ENCODE measurements around the gene ATP10D.
"Not testable (repeated sequence)": the region's sequence is repeated elsewhere in the genome, so short reads cannot be mapped to it uniquely, and the experiment has no call there.

Gene ATP10D

DNA sequence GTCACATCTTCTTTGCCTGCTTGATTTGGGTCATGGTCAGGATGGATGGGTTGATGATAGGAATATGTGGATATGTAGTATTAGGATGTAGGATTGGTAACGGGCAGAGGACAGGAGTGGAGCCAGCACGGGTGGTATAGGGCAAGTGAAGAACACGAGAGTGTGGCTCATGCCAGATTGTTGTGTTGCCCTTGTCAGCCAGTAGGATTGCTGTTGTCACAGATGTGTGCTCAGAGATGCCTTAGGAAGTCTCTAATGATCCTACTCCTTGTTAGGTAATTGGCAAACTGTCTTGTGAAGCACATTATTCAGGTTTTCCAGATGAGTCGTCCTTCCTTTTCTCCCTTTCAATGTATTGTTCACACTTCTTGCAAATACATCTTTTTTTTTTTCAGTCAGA lies 5.5 kb downstream of the ATP10D start:
- DNase-seq: no peak

- DNase-seq: no peak
These were observed 8.4 kb downstream of the ATP10D start for GRCh38 chr4:47493238-47494123.

GRCh38 chr4:47494124-47494430 lies 9.0 kb downstream of the ATP10D start:
- DNase-seq: no peak

DNA sequence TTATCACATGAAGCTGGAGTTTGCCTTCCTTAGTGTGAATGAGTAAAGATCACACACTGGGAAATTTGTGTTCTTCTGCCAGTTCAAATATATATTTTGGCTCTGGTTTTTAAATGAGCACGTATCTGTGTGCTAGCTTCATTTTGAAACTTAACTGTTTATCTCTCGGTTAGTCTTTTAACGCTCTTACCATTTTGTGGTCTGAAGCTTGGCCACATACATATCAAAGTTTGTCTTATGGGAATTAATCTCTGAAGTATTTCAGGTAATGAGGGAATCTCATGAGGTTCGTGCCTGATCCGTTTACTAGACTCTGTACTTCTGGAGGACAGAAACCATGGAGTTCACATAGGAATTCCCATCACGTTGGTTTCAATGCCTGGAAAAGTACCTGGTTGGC lies 13.8 kb downstream of the ATP10D start:
- DNase-seq: no peak

- DNase-seq: no peak
These were observed 14.6 kb downstream of the ATP10D start for GRCh38 chr4:47499700-47500099.

DNA sequence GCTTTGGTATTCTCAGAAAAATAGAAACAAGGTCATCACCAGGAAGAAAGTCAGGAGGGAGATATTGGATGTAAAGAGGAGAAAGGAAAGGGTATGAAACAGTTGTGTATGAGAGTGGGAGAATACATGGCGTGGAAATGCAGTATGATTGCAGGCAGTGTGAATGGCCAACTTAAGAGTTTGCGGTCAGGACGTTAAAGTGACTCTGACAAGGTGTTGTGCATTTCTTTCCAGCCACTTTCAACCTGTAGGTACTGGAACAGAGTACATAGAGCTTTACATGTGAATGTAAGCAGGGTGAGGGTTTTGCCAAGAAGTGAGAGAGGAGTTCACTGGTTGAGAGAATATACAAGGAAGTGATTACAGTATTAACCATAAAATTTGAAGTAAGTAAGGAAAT lies 15.7 kb downstream of the ATP10D start:
- DNase-seq: no peak

DNA sequence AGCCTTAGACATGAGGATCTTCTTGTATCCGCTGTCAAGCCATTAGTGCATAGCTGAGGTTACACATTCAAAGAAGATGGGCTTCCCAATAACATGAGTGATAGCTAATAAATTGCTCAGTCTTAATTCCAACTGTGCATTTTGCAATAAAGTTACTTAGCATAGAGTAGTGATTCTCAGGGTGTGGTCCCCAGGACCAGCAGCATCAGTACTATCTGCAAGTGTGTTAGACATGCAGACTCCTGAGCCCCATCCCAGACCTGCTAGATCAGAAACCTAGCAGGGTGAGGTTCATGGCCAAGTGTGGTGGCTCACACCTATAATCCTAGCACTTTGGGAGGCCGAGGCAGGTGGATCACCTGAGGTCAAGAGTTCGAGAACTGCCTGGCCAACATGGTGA lies 20.1 kb downstream of the ATP10D start:
- DNase-seq: no peak

GRCh38 chr4:47505666-47506065 lies 20.6 kb downstream of the ATP10D start:
- DNase-seq: no peak

DNA sequence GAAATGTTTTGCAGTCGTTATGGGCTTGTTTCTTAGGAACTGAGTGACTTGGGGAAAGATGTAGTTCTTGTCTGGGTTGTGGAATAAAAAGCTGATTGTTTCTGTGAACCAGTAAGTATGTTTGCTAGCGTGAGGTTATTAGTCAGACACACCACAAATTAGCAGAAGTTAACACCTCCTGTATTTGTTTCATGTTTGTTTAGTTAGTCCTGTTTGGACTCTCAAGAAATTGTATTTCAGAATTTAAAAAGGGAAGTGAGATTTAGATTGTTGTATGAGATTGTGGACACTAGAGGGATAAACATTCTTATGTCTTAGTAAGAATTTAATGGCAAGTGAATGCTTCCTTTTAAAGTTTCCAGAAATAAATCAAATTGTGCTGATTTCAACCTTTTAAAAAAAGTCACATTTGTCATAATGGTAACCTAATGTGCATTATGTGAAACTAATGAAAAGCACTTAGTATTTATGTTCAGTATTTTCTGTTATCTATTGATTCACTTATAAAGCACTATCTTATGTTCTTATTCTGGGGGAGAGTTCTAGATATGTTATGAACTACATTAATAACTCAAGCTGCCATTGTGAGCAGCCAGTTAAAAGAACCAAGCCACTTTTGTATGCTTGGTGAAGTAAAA lies 25.6 kb downstream of the ATP10D start:
- DNase-seq: no peak

GRCh38 chr4:47513461-47513860 lies 28.4 kb downstream of the ATP10D start:
- DNase-seq: no peak

DNA sequence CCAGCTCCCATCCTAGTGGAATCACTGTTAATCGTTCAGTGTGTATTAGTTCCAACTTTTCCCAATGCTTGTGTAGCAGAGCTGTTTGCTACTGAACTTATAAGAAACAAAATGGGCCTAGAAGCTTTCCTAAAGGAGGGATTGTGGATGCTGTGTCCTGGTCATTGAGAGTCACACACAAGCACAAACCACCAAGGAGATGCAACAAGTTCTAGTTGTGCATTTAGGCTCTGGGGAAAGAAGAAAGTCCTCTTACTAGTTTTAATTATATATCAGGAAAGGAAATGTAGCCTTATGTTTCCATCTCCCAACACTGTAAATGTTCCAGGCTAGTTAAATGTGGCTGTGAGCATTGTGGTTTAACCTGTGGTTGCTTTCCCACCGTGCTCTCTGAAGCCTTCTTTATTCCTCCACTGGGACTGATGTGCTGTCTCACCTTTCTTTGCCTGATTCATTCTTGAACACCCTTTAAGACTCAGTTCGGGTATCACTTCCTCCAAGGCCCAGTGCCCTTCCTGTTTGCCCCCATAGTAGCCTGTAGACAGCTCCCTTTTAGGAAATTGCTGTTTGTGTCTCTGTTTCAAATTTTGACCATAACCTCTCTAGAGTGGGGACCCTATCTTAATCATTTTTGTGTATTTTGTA lies 34.3 kb downstream of the ATP10D start:
- DNase-seq: no peak

DNA sequence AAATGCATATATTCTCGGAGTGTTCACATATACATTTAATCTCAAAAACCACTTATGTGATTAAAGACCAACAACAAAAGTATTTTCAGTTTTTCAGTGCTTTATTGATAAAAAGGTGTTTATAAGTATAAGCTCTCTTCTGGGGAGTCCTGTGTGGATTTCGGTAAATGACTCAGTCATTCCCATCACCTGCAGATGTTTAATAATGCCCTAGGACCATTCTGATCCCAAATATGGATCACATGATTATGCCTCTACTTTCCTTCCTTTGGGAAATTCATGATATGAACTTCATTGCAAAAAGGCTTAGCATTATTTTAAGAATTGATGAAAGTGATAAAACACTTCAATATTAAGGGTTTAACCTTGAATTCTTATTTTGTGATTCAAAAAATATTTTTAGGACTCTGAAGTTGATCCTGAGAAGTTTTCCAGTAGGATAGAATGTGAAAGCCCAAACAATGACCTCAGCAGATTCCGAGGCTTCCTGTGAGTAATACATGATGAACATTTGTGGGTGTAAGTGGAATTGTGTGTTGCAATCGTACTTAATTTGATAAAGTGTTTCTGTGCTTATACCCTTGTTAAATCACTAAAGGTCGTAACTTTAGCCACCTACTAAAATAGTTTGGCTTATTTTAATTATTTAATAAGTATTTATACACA lies 40.2 kb downstream of the ATP10D start:
- no peak for DNase-seq

GRCh38 chr4:47526281-47526680 lies 41.2 kb downstream of the ATP10D start:
- no peak for DNase-seq

- not testable (repeated sequence) for DNase-seq
These were observed 43.6 kb downstream of the ATP10D start for GRCh38 chr4:47528646-47529045.

DNA sequence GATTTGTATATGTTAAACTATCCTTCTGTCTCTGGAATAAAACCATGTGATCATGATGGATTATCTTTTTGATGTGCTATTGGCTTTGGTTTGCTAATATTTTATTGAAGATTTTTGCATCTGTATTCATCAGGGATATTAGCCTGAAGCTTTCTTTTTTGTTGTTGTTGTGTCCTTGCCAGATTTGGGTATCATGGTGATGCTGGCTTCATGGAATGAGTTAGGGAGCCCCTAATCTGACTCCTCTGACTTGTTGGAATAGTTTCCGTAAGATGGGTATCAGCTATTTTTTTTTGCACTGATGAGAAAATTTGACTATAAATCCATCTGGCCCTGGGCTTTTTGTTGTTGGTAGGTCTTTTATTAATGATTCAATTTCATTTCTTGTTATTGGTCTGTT lies 45.7 kb downstream of the ATP10D start:
- no peak for DNase-seq

GRCh38 chr4:47531241-47531953 lies 46.3 kb downstream of the ATP10D start:
- no peak for DNase-seq

DNA sequence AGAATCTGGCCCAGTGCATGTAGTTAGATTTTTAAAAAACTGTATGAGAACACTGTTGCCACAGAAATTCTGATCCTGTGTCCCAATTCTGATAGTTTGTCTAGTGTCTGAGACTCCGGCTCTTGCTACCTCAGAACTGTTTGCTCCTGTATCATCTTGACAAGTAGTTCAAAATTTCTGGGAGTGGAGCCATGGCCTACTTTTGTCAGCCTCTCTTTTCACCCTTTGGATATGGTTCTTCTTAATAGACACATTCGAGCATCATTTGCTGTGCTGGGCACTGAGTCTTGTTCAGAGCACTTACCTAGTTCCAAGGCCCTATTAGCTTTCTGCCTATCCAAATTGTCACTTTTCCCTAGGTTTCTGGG lies 46.9 kb downstream of the ATP10D start:
- DNase-seq: no peak

- no peak for DNase-seq
These were observed 47.6 kb downstream of the ATP10D start for GRCh38 chr4:47532658-47533057.

GRCh38 chr4:47533689-47534347 lies 48.7 kb downstream of the ATP10D start:
- DNase-seq: no peak

GRCh38 chr4:47534772-47535171 lies 49.7 kb downstream of the ATP10D start:
- no peak for DNase-seq

DNA sequence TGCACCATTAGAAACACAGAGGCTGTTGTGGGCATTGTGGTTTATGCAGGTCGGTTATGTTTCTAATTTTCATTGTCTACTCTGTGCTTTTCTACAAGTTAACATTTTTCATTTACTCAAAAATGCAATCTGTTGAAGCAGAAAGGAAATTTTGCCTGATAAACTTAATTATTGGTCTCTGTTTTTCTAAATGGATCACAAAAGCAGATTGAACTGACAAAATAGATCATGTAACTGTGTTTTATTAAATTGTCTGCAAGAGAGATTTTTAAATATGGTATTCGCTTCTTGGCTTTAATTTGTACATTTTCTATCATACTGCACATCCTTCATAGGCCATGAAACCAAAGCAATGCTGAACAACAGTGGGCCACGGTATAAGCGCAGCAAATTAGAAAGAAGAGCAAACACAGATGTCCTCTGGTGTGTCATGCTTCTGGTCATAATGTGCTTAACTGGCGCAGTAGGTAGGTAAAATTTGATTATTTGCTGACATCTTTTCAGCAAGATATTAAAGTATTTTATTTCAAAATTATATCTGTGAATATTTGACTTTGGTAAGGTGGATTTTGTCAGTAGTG lies 50.6 kb downstream of the ATP10D start:
- DNase-seq: no peak

DNA sequence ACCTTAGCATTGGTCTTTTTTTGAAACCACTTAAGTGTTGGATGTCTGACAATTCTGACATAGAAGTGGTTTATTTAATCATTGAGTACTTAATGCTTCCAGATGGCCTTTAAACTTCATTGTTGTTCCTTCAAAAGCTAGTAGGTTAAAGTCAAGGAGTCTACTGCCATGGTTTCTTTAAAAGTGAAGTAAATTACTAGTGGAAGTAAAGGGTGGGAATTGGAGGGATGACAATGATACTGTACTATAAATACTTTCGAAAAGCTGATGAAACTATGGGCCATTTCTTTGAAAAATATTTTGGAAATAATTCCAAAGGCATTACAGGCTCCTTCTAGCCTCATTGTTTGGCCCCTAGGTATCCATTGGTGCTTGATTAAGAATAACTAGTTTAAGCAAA lies 51.9 kb downstream of the ATP10D start:
- no peak for DNase-seq

All from 8988T (cell line).